Stimulated activated CD8-positive, alpha-beta memory T cell treated with anti-CD3 and anti-CD28 coated beads, Interleukin-7, amount 100 ng/mL, for 24 hours (primary cell): Measurements from ENCODE around the gene RERE.

Experiments used
- DNase-seq: peaks from one replicate; pipeline ENCODE4 v3.0.0-alpha.2; 2020; ENCODE audit warnings: low read depth

The RERE gene

GRCh38 chr1:8685463-8685862 is 132.0 kb downstream of the RERE start:
- DNase-seq: no peak

DNA sequence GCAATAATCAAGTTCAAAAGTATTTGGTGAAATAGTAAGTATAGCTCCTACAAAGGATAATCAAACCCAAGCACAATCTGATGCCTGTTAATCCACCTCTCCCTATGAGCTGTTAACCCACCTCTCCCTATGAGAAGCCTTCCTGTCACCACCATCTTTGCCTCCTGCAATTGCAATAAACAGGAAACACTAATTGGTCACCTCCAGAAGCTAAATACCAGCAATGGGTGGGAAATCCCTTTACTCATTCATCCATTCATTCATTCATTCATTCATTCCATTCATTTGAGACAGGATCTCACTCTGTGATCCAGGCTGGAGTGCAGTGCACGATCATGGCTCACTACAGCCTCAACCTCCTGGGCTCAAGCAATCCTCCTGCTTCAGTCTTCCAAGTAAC is 132.8 kb downstream of the RERE start:
- no peak for DNase-seq

GRCh38 chr1:8682573-8682972 is 134.9 kb downstream of the RERE start:
- no peak for DNase-seq

GRCh38 chr1:8681911-8682310 is 135.5 kb downstream of the RERE start:
- no peak for DNase-seq

DNA sequence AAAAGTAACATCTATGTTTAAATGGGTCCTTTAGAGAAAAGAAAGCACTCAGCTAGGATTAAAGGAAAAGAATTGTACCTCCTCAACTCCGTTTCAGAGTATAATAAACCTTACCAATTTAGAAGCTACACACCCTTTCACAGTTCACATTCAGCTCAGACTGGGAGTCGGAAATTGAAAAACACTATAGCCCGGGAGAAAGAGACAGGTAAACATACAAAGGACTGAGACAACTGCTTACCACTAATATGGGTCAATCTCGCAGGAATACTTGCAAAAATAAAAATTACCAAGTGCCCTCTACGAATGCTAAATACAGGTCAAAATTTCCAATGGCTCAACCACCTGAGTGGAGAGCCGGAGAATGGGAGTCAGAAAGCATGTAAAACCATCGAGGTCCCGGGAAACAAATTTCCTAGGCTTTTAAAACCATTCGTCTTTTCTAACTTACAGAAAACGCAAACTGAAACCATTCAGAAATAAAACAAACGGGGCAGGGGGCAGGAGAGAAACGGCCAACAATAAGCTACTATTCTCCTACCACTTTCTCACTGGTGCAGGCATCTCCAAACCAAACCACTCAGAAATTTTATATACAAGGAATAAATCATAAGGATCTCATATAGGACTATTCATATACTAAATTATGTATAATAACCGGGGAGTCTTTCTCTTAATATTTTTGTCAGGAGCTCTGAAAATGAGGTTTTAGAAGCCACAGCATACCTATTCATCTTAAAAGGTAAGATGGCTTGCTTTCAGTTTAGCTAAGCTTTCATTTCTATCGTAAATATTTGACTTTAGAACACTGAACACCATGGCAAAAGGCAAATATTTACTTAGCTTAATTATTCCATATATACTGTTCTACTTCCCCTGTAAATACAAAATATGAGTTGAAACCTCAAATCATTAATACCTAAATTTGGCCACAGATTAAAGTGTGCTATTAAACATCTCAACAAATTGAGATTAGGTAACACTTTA is 136.5 kb downstream of the RERE start:
- no peak for DNase-seq

DNA sequence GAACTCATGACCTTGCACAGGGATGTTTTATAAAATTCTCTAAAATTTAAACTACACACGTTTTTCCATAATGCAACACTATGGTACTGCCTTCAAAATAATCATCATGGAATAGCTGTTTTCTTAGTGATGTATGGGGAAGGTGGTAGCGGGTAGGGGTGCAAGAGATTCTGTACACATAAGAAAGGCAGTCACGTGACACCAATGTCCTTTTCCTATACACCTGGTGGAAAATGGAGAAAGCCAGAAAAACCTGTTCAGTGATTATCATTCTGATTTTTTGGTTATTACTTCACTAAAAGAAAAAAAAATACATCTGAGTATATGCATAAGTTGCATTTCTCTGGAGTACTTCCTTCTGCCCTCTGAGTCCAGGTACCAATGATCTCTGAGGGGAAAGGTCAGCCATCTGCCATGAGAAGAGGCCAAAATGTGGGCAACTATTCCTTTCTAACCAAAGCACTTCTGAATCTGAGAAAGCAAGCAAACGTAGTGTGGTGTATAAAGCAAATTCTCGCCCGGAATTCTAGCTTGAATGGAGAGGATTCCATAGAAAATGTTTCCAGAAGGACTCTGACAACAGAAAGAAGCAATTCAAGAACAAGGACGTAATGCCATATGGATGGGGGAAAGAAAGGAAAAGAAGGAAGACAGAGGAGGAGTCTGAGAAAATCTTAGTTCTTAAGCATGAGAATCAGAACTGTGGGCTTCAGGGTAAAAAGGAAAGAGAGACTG is 137.3 kb downstream of the RERE start:
- no peak for DNase-seq

DNA sequence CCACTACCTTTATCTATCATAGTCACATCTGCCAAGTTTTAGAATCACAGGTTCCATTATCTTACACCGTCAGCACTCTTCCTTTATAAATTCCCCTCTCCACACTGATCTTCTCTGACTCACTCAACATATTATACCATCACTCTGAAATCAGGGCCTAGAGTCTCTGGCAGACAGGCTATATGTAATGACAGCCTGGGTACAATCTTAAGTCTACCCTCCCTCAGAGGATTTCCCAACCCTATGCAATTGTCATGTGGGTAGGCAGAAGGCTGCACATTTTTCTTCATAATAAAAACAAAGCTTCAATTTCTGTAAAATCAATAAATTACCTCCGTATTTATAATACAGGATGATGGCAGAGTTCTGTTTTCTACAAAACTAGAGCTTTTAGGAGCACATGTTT is 138.0 kb downstream of the RERE start:
- DNase-seq: no peak

GRCh38 chr1:8678673-8679394 is 138.6 kb downstream of the RERE start:
- no peak for DNase-seq

- no peak for DNase-seq
Observed at GRCh38 chr1:8677782-8678181, 139.7 kb downstream of the RERE start.

- DNase-seq: no peak
Observed at GRCh38 chr1:8676813-8677212, 140.6 kb downstream of the RERE start.

DNA sequence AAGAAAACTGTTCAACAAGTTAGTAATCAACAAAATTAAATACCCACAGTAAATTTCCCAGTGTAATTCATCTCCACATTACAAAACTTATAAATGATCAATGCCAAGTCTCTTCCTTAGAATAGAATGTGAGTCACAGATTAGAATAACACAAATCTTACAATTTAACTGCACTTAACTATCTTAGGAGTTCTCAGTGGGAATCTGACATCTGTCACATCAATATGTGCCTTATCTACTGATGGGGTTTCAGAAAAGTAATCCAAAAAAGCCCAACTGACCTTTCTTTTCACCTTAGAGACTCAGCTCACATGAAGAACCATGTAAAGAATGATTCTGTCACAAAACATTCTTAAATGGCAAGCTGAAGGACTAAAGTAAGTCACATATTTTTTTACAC is 141.4 kb downstream of the RERE start:
- DNase-seq: no peak

DNA sequence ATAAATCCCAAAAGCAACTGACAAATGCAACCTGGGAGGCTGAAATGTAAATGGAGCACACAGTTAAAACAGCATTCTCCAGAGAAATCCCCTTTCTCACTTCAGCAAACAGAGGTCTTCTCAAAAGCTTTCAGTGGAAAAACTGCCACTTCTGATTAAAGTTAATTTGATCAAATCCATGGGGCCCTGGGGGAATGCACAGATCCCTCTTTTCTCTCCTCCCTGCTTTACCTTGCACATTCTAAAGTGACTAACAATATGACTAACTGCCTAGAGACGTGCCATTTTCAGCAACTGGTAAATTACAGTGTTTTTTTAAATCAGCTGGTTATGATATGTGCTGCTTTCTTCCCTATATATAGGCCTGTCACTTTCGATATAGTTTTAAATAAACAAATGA is 142.5 kb downstream of the RERE start:
- no peak for DNase-seq

DNA sequence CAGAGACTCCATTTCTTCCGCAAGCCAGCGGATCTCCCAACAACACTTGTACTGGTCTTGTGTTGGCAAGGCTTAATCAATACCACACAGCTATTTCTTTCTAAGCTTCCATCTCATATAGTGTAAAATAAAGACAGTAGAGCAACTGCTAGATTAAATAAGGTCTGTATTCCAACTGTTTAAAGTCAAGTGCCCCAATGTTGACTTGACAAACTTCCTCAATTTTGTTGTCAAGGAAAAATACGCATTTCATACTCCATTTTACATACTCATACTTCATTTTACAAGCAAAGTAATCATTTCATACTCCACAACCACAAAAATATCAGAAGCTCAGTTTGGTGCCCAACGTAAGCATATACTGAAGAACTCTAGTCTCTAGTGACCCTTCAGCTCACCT is 143.0 kb downstream of the RERE start:
- no peak for DNase-seq

DNA sequence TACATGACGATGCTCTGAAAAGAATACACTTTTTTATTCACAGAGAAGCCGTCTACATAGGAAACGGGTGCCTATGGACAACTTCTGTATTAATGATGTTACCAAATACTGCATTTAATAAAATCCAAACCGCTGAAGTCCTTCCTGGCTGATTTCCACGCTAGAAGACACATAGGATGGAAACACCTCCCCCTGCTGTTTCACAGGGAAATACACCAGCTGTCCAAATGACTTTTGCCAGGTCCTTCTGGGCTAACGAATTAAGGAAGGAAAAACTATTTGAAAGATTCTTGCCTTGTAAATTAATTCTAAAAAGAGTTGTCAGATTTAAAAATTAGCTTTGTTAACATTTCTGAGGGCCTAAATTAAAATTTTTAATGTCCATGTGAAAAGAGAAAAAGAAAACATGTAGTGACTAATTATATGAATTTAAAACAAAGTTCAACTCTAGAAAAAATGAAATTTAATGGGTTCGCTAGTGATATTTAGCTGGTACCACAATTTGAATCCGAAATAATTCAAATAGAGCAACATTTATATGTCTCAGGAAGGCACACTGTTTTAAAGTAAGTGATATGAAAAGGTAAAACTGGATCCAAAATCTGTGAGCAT is 146.0 kb downstream of the RERE start:
- no peak for DNase-seq

GRCh38 chr1:8670371-8670818 is 147.0 kb downstream of the RERE start:
- no peak for DNase-seq

DNA sequence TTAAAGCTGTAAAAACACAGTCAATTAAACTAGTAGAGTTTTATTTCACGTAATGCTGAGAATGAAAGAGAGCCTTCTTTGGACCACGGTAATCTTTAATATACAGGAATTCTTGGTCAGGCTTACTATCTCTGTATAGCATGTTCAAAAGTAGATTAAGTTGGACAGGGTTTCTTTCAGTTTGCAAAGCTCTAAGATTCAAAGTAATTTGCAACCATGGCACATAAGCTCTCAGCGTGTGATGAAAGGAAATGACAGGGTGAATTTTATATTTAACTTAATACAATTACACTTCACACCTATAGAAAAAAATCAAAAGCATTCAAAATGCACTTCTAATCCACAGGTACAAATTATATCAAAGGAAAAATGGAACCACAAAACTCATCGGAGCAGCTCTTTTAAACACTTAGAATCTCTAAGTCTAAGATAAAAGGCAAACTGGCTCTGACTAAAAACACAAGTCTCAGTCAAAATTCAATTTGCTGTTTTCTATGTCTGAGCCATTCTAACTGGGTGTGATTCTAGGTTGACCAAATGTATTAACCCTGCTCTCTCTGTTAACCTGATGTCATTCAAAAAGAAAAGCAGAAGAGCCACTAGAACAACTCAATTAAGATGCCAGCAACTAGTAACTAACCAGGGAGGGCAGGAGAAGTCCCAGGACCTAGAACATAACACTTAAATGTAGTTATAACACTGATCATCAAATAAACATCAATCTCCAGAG is 147.7 kb downstream of the RERE start:
- no peak for DNase-seq

GRCh38 chr1:8667869-8668594 is 149.4 kb downstream of the RERE start:
- DNase-seq: no peak

GRCh38 chr1:8666389-8667167 is 150.9 kb downstream of the RERE start:
- no peak for DNase-seq

DNA sequence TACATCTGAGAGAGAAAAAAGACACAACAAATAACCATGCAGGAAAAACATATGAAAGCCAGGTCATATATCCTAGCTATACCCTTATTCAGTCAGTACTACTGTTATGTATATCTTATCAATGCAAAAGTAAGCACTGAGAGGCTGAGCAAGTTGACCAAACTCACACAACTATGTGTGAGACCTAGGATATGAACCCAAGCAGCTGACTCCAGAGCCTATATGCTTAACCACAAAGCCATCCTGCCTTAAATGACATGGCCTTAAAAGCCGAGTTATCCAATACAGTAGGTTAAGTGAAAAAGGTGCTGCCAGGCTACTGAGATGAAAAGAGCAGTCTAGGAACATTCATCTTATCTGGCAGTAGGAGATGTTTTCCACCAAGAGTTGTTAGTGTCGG is 151.6 kb downstream of the RERE start:
- no peak for DNase-seq

DNA sequence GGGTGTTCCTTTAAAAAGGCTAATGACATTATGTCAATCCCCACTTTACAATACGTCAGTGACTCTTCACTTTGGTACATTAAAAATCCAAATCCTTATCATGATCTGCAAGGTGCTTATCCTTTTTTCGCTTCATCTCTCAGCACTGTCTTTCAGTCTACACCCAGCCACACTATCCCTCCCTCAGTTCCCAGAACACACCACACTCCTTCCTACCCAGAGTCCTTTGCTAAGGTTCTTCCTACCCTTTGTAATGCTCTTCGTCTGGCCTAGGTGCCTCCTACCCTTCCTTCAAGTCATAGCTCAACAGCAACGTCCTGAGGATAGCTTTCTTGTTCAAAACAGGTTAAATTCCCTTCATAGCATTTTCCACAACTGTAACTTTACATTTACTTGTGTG is 152.6 kb downstream of the RERE start:
- DNase-seq: no peak
